ENCODE data around the gene ANKFY1.
A peak's percentile ranks its signal among the peaks of the same experiment; 100 is the strongest.
"Not testable (repeated sequence)": the region's sequence is repeated elsewhere in the genome, so short reads cannot be mapped to it uniquely, and the experiment has no call there.

ANKFY1 gene

GRCh38 chr17:4266550-4266949, 2.8 kb upstream of the ANKFY1 start:
- no peaks in the 10 kb centered on the region for H3K4me1 ChIP-seq
- no peaks in the 10 kb centered on the region for H3K27me3 ChIP-seq
- no peaks in the 10 kb centered on the region for H3K9me3 ChIP-seq
- H3K36me3 ChIP-seq, result no peaks in the 10 kb centered on the region
- no peak for DNase-seq
- no peak overlapping the region for H3K4me3 ChIP-seq (ENCODE audit: low read depth, low read length)
- no peak for TF ChIP-seq CTCF (IDR thresholded peaks at IDR 0.05; ENCODE audit: low read depth, low read length)

- Histone ChIP-seq H3K4me3 (ENCODE audit: low read depth, low read length) (peak overlapping the region; percentile 73), H3K9me3 (no peaks in the 10 kb centered on the region), H3K4me1 (no peaks in the 10 kb centered on the region), H3K36me3 (no peaks in the 10 kb centered on the region), H3K27me3 (no peaks in the 10 kb centered on the region)
- no peak for TF ChIP-seq CTCF (IDR thresholded peaks at IDR 0.05; ENCODE audit: low read depth, low read length)
- DNase-seq, result no peak
Measured at GRCh38 chr17:4262703-4263102, 1.1 kb downstream of the ANKFY1 start.

GRCh38 chr17:4261452-4261851, 2.3 kb downstream of the ANKFY1 start:
- Histone ChIP-seq H3K4me1 (no peaks in the 10 kb centered on the region), H3K27me3 (no peaks in the 10 kb centered on the region), H3K4me3 (ENCODE audit: low read depth, low read length) (no peak overlapping the region), H3K36me3 (no peaks in the 10 kb centered on the region), H3K9me3 (no peaks in the 10 kb centered on the region)
- no peak for TF ChIP-seq CTCF (IDR thresholded peaks at IDR 0.05; ENCODE audit: low read depth, low read length)
- no peak for DNase-seq

GRCh38 chr17:4258867-4259266, 4.9 kb downstream of the ANKFY1 start:
- Histone ChIP-seq H3K27me3 (no peaks in the 10 kb centered on the region), H3K4me1 (no peaks in the 10 kb centered on the region), H3K9me3 (no peaks in the 10 kb centered on the region), H3K4me3 (ENCODE audit: low read depth, low read length) (no peak overlapping the region), H3K36me3 (no peaks in the 10 kb centered on the region)
- no peak for DNase-seq
- TF ChIP-seq CTCF (IDR thresholded peaks at IDR 0.05; ENCODE audit: low read depth, low read length), result no peak

GRCh38 chr17:4256952-4257351, 6.8 kb downstream of the ANKFY1 start:
- no peak for DNase-seq
- Histone ChIP-seq H3K4me1 (no peaks in the 10 kb centered on the region), H3K36me3 (no peaks in the 10 kb centered on the region), H3K27me3 (no peaks in the 10 kb centered on the region), H3K4me3 (ENCODE audit: low read depth, low read length) (no peak overlapping the region), H3K9me3 (no peaks in the 10 kb centered on the region)
- no peak for TF ChIP-seq CTCF (IDR thresholded peaks at IDR 0.05; ENCODE audit: low read depth, low read length)

GRCh38 chr17:4255271-4255670, 8.5 kb downstream of the ANKFY1 start:
- not testable (repeated sequence) for H3K9me3 ChIP-seq; H3K36me3 ChIP-seq; H3K4me1 ChIP-seq; H3K4me3 ChIP-seq (ENCODE audit: low read depth, low read length); DNase-seq; H3K27me3 ChIP-seq

GRCh38 chr17:4250887-4251286, 12.9 kb downstream of the ANKFY1 start:
- no peak for TF ChIP-seq CTCF (IDR thresholded peaks at IDR 0.05; ENCODE audit: low read depth, low read length)

More at GRCh38 chr17:4250887-4251286, 12.9 kb downstream of the ANKFY1 start:
- Histone ChIP-seq H3K36me3 (no peaks in the 10 kb centered on the region), H3K27me3 (no peaks in the 10 kb centered on the region), H3K4me1 (no peaks in the 10 kb centered on the region), H3K4me3 (ENCODE audit: low read depth, low read length) (no peak overlapping the region), H3K9me3 (no peaks in the 10 kb centered on the region)
- no peak for DNase-seq

Measured in BE2C (cell line).